CD4-positive, alpha-beta T cell treated with Interleukin-6 for 4 hours (primary cell): ENCODE results near the gene DIAPH1.

ENCODE experiments used
- DNase-seq: peaks from one replicate; pipeline ENCODE4 v3.0.0-alpha.2; 2020; ENCODE audit warnings: mixed read lengths

Gene DIAPH1

DNA sequence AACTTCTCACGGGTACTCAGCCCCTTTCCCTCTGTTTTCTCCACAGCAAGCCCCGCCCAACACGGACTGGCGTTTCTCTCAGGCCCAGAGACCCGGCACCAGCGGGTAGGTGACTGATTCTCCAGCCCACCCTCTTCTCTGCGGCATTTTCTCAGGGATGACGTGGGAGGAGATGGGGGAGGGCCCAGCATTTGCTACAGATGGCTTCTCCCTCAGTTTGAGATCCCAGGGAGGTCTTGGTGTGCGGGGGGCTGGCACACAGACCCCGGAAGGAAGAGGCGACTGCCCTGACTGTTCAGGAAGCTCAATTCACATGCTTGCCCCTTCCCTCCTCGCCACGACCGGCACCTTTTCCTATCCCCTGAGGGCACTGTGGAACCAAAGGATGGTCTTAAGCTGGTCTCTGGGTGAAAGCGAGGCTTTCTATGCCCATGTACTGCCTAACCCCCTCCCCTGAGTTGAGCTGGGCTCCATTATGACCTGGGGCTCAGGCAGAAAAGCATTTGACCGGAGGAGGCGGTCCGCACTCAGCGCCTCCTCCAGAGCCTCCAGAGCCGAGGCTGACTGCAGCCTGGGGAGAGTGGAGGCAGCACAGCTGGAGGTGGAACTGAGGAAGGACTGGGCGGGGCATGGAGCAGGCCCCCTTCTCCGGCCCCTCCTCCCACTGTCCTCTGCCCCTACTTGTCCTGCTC lies 123.9 kb downstream of the DIAPH1 start:
- DNase-seq = no peak

DNA sequence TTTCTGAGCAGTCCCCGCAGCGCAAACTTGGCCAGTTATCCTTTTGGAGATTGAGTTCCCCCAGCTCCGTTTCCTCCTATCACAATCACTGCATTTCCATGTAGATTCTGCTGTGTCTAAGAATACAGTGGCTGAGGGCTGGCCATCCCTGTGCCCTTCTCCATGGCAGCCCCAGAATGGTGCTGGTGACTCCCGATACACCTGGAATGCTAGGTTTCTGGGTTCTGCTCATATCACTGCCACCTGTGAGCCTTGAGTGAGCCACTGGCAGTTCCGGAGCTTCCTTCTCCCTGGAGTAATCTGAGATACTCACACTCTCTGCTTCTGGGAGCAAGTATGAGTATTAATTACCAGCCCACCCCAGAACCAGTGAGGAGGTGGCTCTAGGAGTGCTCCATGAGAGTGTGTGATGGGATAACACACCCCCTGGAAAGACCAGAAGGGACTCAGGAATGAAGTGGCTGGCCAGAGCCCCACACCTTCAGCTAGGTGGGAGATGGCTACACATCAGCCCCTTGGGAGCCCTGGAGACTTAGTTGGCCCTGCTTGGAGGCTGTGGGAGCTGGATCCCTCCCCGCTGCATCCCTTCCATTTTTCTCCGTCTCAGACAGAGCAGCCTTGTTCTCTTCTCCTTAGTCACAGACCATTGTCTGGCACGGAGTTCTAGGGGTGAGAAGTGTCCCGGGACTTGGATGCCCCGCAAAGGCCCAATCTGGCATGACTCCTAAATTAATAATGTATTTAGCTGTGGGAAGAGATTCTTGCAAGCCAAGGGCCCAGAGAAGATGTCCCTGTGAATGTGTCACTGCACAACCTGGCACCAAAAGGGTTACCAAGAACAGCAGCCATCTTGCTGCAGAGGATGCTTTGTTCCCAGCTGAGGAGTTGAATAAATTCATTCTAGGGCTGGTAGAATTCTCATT lies 125.0 kb downstream of the DIAPH1 start:
- no peak for DNase-seq

DNA sequence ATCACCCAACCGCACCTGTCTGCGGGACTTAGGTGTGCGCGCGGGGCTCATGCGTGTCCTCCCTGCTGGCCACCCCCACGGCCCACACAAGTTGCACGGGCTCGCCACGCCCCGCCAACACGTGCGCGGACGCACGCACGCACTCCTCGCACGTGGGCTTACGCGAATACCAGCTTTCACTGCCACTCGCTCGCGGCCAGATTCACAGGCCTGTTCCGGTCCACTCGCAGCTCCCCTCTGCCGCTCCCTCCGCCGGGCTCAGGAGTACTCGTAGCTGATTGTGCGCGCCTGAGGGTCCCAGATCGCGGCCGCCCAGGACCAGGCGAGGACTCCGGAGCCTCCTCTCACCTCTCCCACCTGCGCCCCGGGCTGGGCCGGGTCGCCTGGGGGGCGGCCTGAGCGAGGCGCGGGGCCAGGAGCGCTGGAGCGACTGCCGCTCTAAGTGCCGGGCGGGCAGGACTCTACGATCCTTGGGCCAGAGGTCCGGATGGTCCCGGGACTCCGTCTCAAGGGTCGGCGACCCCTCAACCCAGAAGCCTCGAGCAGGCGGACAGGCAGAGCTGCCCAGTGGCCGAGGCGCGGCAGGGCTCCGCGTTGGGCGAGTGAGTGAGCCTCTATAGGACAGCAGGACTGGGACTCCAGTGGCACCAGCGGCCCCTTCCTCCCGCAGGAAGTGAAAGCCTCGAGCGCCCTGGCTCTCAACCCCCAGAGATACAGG lies 126.5 kb downstream of the DIAPH1 start:
- peak; percentile 14 for DNase-seq

DNA sequence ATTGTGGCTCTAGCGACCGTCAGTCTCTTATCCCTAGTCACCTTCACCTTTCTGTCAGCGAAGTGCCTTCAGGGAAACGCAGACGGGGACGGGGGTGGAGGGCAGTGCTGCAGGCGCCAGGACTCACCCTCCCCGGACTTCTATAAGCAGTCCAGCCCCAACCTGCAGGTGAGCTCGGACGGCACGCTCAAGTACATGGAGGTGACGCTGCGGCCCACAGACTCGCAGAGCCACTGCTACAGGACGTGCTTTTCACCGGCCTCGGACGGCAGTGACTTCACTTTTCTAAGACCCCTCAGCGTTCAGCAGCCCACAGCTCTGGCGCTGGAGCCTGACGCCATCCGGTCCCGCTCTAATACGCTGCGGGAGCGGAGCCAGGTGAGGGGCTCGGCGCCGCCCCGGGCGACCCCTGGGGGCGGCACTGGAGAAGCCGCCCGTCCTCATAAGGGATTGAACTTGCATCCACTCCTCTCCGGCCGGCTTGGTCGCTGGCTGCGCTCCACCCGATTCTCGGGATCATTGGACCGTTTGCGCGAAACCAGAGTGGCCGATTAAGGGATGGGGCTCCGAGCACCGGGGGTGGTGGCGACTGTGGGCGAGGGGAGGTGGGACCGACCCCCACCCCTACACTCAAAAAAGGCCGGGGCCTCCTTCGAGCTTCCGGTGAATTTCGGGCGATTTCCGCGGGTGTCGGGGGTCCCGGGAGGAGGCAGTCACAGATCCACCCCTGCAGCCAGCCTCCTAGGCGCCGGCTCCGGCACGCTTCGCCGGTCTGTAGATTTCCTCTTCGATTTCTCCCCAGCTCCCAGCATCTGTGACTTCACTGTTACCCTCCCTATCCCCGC lies 127.3 kb downstream of the DIAPH1 start:
- DNase-seq = no peak

DNA sequence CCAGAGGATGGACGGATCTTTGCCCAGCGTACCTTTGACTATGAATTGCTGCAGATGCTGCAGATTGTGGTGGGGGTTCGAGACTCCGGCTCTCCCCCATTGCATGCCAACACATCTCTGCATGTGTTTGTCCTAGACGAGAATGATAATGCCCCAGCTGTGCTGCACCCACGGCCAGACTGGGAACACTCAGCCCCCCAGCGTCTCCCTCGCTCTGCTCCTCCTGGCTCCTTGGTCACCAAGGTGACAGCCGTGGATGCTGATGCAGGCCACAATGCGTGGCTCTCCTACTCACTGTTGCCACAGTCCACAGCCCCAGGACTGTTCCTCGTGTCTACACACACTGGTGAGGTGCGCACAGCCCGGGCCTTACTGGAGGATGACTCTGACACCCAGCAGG lies 128.0 kb downstream of the DIAPH1 start:
- no peak for DNase-seq

DNA sequence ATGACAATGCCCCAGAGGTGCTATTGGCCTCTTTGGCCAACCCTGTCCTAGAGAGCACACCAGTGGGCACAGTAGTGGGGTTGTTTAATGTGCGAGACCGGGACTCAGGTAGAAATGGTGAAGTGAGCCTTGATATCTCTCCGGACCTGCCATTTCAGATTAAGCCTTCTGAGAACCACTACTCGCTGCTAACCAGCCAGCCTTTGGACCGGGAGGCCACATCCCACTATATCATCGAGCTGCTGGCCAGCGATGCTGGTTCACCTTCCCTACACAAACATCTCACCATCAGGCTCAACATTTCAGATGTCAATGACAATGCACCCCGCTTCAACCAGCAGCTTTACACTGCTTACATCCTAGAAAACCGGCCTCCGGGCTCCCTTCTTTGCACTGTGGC lies 128.5 kb downstream of the DIAPH1 start:
- no peak for DNase-seq

DNA sequence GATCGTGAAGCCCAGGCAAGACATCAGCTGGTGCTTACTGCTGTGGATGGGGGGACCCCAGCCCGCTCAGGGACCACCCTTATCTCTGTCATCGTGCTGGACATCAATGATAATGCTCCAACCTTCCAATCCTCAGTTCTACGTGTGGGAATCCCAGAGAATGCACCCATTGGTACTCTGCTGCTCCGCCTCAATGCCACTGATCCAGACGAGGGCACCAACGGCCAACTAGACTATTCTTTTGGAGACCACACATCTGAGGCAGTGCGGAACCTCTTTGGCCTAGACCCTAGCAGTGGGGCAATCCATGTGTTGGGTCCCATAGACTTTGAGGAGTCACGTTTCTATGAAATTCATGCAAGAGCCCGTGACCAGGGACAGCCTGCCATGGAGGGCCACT lies 129.0 kb downstream of the DIAPH1 start:
- DNase-seq = no peak

DNA sequence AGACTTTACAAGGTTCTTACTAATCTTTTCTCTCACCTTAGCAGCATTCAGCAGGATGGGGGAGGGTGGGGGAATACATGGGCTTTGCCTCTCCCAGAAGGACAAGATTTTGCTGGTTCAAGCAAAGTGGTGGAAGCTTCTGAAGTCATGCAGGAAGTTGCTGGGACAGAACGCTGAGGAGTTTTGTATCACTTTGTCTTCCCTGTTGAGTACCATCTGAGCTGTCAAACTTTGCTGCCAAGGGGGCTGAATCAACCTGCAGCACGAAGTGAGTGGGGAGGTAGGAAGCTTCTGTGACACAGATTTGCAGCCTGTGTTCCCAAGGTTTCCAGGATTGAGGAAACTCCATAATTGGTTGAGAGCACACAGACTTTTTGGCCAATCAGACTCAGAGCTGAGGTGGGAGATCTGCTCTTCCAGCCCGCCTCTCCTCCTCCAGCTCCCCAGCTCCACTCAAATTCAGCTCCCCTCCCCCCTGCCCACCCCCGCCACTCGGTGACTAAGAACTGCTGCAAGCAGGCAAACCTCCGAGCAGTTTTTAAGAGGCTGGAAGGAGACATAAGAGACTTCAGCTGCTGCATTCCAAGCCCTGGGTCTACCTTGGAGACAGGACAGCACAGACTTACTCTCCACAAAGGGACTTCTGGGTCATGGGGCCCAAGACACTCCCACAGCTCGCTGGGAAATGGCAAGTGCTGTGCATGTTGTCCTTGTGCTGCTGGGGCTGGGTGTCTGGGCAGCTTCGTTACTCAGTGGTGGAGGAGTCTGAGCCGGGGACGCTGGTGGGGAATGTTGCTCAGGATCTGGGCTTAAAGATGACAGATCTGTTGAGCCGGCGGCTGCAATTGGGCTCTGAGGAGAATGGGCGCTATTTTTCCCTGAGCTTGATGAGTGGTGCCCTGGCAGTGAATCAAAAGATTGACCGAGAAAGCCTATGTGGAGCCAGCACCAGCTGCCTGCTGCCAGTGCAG lies 129.9 kb downstream of the DIAPH1 start, which contains the start of gene PCDHGC5:
TSS of gene PCDHGC5 (plus strand) at position 491 of the 971 bp plus-strand sequence. CDS start at position 651, 160 bp downstream.
- DNase-seq = no peak

DNA sequence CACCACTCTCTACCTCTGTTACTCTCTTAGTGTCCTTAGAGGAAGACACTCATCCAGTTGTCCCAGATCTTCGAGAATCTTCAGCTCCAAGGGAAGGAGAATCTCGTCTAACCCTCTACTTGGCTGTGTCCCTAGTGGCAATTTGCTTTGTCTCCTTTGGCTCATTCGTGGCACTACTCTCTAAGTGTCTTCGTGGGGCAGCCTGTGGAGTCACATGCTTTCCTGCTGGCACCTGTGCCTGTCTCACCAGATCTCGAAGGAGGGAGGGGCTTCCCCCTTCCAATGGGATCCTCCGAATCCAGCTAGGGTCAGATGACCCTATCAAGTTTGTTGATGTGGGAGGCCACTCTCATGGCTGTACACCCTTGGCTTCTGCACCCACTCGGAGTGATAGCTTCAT lies 131.7 kb downstream of the DIAPH1 start:
- DNase-seq = no peak

DNA sequence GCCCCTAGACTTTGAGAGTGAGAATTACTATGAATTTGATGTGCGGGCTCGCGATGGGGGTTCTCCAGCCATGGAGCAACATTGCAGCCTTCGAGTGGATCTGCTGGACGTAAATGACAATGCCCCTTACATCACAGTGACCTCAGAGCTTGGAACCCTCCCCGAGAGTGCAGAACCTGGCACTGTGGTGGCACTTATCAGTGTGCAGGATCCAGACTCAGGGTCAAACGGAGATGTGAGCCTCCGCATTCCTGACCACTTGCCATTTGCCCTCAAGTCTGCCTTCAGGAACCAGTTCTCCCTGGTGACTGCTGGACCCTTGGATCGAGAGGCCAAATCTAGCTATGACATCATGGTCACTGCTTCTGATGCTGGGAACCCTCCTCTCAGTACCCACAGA lies 132.7 kb downstream of the DIAPH1 start:
- DNase-seq = no peak

DNA sequence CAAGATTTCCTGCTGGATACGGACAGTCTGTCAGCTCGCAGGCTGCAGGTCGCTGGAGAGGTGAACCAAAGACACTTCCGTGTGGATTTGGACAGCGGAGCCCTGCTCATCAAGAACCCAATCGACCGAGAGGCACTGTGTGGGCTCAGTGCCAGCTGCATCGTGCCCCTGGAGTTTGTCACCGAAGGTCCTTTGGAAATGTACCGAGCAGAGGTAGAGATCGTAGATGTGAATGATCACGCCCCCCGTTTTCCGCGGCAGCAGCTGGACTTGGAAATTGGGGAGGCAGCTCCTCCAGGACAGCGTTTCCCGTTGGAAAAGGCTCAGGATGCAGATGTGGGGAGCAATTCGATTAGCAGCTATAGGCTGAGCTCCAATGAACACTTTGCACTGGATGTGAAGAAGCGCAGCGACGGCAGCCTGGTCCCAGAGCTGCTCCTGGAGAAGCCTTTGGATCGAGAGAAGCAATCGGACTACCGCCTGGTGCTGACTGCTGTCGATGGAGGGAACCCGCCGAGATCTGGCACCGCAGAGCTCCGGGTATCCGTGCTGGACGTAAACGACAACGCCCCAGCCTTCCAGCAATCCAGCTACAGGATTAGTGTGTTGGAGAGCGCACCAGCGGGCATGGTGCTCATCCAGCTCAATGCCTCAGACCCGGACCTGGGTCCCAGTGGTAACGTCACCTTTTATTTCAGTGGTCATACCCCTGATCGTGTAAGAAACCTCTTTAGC lies 133.3 kb downstream of the DIAPH1 start:
- no peak for DNase-seq

DNA sequence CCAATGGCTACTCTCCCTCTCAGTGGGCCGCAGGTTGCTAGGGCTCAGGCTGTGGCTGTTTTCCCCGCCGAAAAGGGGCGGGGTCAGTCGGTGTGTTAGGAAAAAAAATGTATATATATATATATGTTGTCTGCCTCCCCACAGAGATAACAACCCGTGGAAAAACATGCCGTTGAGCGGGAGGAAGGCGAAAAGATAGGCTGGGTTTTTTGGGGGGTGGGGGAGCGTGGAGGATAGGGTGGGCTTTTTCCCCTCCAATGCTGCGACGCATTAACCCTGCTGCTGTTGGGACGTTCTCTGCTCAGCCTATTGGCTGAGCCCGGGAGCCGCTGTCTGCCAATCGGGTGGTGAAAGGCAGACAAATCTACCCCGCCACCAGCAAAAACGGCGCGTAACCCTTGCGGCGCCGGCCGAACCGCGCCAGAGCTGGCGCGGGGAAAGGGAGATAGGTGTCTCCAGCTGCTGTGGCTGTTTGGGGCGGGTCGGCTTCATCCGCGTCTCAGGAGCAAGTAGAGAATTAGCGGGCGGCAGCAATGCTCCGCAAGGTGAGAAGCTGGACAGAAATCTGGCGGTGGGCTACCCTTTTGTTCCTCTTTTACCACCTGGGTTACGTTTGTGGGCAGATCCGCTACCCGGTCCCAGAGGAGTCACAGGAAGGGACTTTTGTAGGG lies 134.0 kb downstream of the DIAPH1 start, which contains the start of gene PCDHGC4:
TSS of gene PCDHGC4 (plus strand) at position 390 of the 671 bp plus-strand sequence. CDS start at position 534, 144 bp downstream.
- no peak for DNase-seq

DNA sequence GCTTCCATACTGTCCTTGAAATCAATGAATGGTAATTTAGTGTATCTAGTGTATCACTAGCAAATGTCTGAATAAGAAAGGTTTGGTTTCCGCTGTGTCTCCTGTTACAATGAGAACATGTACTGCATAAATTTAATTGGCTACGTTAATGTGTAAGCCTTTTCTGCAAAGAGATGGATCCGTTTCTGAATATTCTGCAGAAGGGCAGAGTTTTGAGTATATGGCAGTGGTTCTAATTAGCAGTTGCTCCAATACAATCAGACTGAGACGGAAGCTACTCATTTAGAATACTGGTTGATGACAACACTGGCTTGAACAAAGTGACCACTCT lies 134.5 kb downstream of the DIAPH1 start:
- DNase-seq = no peak

DNA sequence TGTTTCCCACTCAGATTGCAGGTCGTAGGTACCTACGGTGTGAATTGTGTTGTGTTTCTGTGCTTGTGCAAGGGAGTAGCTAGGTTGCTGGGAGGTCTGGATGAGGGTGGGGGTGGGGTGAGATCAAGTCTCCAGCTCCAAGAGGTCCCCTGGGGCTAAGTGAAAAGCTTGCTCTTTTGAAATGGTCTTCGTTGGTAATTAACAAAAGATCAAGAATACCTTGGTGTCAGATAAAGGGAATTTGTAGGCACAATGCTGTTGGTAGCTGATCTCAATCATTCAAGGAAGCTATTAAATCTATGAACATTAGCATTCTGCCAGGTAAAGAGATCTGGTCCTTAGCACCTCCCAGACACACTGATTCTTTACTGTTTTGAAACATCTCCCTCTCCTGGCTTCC lies 134.9 kb downstream of the DIAPH1 start:
- no peak for DNase-seq

DNA sequence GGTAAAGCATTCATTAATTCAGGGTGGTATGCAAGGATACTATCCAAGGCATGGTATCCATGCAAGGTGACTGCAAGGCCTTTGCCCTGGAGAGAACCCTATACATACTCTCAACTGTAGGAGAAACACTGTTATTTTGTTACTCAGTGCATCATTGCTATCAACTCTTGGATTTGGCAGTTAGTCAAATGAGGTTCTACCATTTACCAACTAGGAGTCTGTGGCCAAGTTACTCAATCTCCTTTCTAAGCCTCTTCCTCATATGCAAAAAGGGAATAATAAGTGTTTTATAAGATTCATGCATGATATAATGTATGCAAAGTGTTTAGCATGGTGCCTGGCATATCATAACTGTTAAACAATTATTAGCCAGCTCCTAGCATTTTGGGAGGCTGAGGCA lies 139.0 kb downstream of the DIAPH1 start:
- DNase-seq = no peak

DNA sequence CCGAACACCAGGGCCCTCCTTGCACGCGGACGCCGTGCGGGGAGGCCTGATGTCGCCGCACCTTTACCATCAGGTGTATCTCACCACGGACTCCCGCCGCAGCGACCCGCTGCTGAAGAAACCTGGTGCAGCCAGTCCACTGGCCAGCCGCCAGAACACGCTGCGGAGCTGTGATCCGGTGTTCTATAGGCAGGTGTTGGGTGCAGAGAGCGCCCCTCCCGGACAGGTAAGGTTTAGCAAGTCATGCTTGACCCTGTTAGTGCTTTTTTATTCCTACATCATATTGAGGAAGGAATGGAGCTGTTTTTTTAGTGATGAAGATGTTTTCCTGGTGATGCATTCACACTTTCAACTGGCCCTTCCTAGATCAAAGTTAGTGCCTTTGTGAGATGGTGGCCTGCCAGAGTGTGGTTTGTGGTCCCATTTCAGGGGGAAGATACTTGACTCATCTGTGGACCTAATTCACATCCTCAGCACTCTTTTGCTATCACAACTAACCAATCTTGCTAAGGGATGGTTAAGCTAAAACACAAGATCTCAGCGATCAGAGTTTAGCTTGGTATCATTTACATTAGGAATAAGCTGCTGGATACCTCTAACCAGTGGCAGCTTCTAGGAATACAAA lies 140.4 kb downstream of the DIAPH1 start:
- DNase-seq = no peak

DNA sequence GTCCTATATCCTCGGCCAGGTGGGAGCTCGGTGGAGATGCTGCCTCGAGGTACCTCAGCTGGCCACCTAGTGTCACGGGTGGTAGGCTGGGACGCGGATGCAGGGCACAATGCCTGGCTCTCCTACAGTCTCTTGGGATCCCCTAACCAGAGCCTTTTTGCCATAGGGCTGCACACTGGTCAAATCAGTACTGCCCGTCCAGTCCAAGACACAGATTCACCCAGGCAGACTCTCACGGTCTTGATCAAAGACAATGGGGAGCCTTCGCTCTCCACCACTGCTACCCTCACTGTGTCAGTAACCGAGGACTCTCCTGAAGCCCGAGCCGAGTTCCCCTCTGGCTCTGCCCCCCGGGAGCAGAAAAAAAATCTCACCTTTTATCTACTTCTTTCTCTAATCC lies 141.0 kb downstream of the DIAPH1 start:
- no peak for DNase-seq

DNA sequence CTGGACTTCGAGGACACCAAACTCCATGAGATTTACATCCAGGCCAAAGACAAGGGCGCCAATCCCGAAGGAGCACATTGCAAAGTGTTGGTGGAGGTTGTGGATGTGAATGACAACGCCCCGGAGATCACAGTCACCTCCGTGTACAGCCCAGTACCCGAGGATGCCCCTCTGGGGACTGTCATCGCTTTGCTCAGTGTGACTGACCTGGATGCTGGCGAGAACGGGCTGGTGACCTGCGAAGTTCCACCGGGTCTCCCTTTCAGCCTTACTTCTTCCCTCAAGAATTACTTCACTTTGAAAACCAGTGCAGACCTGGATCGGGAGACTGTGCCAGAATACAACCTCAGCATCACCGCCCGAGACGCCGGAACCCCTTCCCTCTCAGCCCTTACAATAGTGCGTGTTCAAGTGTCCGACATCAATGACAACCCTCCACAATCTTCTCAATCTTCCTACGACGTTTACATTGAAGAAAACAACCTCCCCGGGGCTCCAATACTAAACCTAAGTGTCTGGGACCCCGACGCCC lies 141.7 kb downstream of the DIAPH1 start:
- DNase-seq = no peak
